Inferior parietal cortex (tissue), 1 donor: ENCODE measurements around the gene MUCL3.
"Not testable (repeated sequence)": the region's sequence is repeated elsewhere in the genome, so short reads cannot be mapped to it uniquely, and the experiment has no call there.

Source experiments
- DNase-seq: peaks from one replicate; pipeline ENCODE4 v3.0.0-alpha.2; 2016; ENCODE audit errors: extremely low spot score

MUCL3 gene

DNA sequence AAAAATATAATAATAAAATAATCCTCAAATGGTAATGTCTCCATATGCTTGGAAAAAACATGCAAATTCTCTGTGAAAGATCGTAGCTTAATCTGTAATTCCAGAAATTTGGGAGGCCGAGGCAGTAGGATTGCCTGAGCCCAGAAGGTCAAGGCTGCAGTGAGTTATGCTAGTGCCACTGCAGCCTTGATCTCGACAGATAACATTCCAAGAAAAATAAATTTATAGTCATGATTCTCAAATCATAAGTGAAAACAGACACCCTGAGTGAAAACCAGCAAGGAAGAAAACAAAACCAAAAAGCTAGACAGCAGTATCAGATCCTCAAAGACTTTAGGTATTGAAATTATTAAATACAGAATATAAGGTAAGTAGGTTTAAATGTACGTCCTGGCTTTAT, 38.9 kb downstream of the MUCL3 start:
- no peak for DNase-seq

DNA sequence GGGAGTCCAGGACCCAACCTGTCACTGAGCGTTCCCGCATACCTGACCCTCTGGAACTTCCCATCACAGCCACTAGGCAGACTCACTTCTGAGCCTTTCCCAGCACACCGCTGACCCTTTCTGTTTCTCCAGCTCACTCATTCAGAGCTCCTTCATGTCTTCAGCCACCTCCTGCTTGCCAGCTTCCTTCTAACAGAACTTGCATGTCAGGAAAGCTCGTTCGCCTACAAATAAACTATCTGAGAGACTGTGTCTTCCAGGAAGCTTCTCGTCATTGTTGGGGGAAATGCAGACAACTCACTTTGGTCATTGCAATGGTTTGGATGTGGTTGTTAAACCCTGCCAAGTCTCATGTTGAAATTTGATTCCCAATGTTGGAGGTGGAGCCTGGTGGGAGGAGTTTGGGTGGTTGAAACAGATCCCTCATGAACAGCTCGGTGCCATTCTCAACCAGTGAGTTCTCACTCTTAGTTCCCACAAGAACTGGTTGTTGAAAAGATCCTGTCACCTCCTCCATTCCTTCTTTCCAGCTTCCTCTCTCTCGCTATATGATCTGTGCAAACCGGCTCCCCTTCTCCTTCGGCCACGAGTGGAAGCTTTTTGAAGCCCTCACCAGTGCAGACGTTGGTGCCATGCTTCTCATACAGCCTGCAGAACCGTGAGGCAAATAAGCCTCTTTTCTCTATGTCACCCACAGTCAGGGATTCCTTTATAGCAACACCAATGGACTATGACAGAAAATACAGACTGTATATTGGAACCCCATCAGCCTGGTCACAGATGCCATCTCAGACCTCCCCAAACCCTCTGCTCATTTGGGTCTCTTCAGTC, 41.4 kb downstream of the MUCL3 start:
- DNase-seq, result no peak

- no peak for DNase-seq
Observed at GRCh38 chr6:30983439-30983838, 42.7 kb downstream of the MUCL3 start, which contains the start of gene MUC21. Gene MUC21, plus strand, starts transcription at chr6:30983718. Its CDS starts 241 bp downstream, at chr6:30983959.

GRCh38 chr6:30985490-30985889, 44.7 kb downstream of the MUCL3 start:
- no peak for DNase-seq

DNA sequence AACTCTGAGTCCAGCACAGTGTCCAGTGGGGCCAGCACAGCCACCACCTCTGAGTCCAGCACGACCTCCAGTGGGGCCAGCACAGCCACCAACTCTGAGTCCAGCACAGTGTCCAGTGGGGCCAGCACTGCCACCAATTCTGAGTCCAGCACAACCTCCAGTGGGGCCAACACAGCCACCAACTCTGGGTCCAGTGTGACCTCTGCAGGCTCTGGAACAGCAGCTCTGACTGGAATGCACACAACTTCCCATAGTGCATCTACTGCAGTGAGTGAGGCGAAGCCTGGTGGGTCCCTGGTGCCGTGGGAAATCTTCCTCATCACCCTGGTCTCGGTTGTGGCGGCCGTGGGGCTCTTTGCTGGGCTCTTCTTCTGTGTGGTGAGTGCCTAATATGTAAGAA, 46.5 kb downstream of the MUCL3 start:
- no peak for DNase-seq

- no peak for DNase-seq
Observed at GRCh38 chr6:30988209-30988825, 47.5 kb downstream of the MUCL3 start.

DNA sequence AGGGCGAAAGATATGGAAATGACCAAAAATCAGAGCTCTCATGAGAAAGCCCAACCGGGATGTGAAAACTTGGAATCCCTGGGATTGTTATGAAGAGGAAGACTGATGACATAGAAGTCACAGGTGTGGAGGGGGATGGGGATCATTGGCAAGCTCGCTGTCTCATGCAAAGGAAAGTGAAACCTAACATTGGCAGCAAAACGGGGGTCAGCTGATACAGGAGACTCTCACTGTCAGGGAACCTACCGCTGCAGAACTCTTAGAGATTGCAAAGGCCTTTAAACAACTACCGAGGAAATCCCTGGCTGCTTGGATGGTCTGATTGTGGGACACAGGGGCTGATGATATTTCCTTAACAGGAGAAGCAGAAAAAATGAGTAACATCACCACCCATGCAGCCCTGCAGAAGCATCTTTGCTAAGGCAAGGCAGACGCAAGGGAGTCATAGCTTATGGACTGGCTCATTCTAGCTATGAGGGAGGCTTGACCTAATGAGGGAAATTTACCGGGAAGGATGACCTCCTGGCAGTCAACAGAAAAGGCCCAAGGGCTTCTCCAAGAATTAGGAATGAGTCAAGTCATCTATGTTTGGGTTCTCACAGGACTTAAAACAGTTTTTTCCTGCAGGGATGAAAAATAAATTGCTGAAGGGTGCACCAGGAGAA, 49.8 kb downstream of the MUCL3 start:
- DNase-seq, result no peak

DNA sequence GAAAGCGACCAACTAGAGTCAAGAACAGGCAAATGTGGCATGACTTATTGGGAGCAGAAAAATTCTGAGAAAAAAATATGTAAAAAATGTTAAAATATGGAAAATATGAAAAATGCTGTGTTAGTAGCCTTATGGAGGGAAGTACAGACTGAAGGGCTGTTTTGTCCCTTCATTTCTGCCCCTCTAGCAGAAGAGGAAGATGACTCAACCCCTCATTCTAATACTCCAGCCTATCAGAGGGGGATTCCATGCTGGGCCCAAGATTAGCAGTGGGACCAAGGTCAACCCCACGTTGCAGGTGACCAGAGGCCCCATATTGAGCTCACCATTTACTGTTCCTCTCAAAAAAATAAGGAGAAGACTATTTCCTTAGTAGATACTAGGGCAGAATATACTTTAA, 51.1 kb downstream of the MUCL3 start:
- no peak for DNase-seq

GRCh38 chr6:30997301-30997700, 56.5 kb downstream of the MUCL3 start:
- no peak for DNase-seq

- no peak for DNase-seq
Observed at GRCh38 chr6:30998785-30999184, 58.0 kb downstream of the MUCL3 start.

GRCh38 chr6:31000067-31000860, 59.5 kb downstream of the MUCL3 start:
- DNase-seq, result not testable (repeated sequence)

DNA sequence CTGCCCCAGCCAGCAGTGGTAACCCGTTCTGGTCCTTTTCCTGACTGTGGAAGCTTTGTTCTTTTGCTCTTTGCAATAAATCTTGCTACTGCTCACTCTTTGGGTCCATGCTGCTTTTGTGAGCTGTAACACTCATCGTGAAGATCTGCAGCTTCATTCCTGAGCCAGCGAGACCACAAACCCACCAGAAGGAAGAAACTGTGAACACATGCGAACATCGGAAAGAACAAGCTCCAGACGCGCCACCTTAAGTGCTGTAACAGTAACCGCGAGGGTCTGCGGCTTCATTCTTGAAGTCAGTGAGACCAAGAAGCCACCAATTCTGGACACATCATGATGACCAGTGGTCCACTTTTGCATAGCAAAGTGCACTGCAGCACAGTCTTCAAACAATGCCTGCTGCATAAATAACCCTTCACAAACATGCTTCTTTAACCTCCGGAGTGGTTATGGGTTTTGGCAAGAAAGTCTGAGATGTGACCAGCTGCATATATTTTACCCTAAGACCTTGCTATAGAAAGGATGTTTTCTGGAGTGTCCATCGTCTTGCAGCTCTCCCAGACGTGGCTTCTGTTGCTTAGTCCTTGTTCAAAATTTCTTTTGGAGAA, 60.6 kb downstream of the MUCL3 start:
- DNase-seq, result no peak

DNA sequence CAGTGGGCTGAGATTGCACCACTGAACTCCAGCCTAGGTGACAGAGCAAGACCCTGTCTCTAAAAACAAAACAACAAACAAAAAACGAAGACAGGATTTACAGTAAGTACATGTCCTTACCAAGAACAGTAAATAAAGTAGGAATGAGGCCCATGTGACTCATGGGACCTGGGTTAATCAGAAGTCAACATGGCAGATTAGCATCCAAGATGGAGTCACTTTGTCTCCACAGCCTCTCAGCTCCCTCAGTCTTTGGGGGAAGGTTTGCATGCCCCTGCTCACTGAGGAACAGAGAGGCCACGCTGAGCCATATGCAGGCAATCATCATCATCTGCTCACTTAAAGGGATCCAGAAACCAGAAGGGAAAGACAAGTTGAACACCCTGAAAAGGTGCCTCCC, 61.7 kb downstream of the MUCL3 start:
- DNase-seq, result no peak
